GM12878 (cell line): ENCODE data around the gene WASF1.

Experiments used
- CBX5 ChIP-seq: sonication (generic); IDR thresholded peaks from 2 replicates; pipeline ENCODE4 v1.6.1; 2016; ENCODE audit warnings: low read depth, moderate library complexity, mild to moderate bottlenecking, inconsistent platforms
- CEBPB ChIP-seq, 2 experiments: fragments of 150-350 bp in 1 of 2; IDR thresholded peaks; 2 replicates each; pipeline ENCODE4 v1.6.1; 2012 to 2014; ENCODE audit warnings: low read depth in 2 of 2, low read length in 2 of 2, borderline replicate concordance in 1 of 2, inconsistent platforms in 1 of 2
- EP300 ChIP-seq, 2 experiments: fragments of 150-350 bp in 1 of 2; IDR thresholded peaks; 2 replicates each; pipeline ENCODE4 v1.6.1; 2011 to 2012; ENCODE audit warnings: low read depth in 2 of 2, low read length in 2 of 2, borderline replicate concordance in 1 of 2, improper control_type of control experiment in 1 of 2, inconsistent platforms in 1 of 2; ENCODE audit not compliant: control insufficient read depth in 1 of 2
- FOS ChIP-seq: IDR thresholded peaks from 3 replicates; pipeline ENCODE4 v1.6.1; 2011; ENCODE audit warnings: borderline replicate concordance; ENCODE audit not compliant: insufficient read length; ENCODE audit errors: extremely low read depth
- HCFC1 ChIP-seq: fragments of 150-350 bp; IDR thresholded peaks from 2 replicates; pipeline ENCODE4 v1.6.1; 2014; ENCODE audit warnings: low read length
- IRF3 ChIP-seq: fragments of 450-650 bp; IDR thresholded peaks from 2 replicates; pipeline ENCODE4 v1.6.1; 2014; ENCODE audit warnings: mild to moderate bottlenecking
- JUND ChIP-seq: IDR thresholded peaks from 2 replicates; pipeline ENCODE4 v1.6.1; 2012; ENCODE audit warnings: low read depth, mild to moderate bottlenecking, low read length, improper control_type of control experiment, moderate library complexity
- MAX ChIP-seq: IDR thresholded peaks from 2 replicates; pipeline ENCODE4 v1.6.1; 2012; ENCODE audit warnings: low read depth, low read length, improper control_type of control experiment
- SRF ChIP-seq, 2 experiments: IDR thresholded peaks; 2 replicates each; pipeline ENCODE4 v1.6.1; 2011; ENCODE audit warnings: low read depth in 2 of 2, low read length in 2 of 2, mild to moderate bottlenecking in 1 of 2, moderate library complexity in 1 of 2
- USF2 ChIP-seq: IDR thresholded peaks from 2 replicates; pipeline ENCODE4 v1.6.1; 2011; ENCODE audit warnings: low read depth, low read length, improper control_type of control experiment, borderline replicate concordance
- YY1 ChIP-seq: IDR thresholded peaks from 2 replicates; pipeline ENCODE4 v1.6.1; 2011; ENCODE audit warnings: low read depth, mild to moderate bottlenecking, low read length
- TF ChIP-seq, protein P1 (sequence below): fragments of 450-650 bp; IDR thresholded peaks from 2 replicates; pipeline ENCODE4 v1.6.1; 2018; ENCODE audit warnings: mild to moderate bottlenecking, low read depth, moderate library complexity; ENCODE audit not compliant: partially characterized antibody
- TF ChIP-seq, protein P2 (sequence below): fragments of 450-650 bp; IDR thresholded peaks from 2 replicates; pipeline ENCODE4 v1.6.1; 2017; ENCODE audit warnings: mild to moderate bottlenecking, moderate library complexity
- TF ChIP-seq, protein P3 (sequence below), 3 experiments: IDR thresholded peaks in 2 of 3; conservative IDR thresholded peaks in 1 of 3; 2 replicates each; pipeline ENCODE4 v1.5.1; 2011; ENCODE audit warnings: low read depth in 3 of 3, low read length in 3 of 3, mild to moderate bottlenecking in 3 of 3, control low read depth in 2 of 3, moderate library complexity in 2 of 3, inconsistent platforms in 1 of 3, mixed read lengths in 1 of 3; ENCODE audit not compliant: control insufficient read depth in 2 of 3, insufficient read depth in 1 of 3; ENCODE audit errors: extremely low read depth in 1 of 3

GRCh38 chr6:110207652-110208051, 28.2 kb upstream of the WASF1 start:
- TF ChIP-seq SRF (IDR thresholded peaks at IDR 0.05; ENCODE audit: low read depth in 2 of 2, low read length in 2 of 2) = no peak
- no peak for TF ChIP-seq CBX5
- TF ChIP-seq, protein P1, sequence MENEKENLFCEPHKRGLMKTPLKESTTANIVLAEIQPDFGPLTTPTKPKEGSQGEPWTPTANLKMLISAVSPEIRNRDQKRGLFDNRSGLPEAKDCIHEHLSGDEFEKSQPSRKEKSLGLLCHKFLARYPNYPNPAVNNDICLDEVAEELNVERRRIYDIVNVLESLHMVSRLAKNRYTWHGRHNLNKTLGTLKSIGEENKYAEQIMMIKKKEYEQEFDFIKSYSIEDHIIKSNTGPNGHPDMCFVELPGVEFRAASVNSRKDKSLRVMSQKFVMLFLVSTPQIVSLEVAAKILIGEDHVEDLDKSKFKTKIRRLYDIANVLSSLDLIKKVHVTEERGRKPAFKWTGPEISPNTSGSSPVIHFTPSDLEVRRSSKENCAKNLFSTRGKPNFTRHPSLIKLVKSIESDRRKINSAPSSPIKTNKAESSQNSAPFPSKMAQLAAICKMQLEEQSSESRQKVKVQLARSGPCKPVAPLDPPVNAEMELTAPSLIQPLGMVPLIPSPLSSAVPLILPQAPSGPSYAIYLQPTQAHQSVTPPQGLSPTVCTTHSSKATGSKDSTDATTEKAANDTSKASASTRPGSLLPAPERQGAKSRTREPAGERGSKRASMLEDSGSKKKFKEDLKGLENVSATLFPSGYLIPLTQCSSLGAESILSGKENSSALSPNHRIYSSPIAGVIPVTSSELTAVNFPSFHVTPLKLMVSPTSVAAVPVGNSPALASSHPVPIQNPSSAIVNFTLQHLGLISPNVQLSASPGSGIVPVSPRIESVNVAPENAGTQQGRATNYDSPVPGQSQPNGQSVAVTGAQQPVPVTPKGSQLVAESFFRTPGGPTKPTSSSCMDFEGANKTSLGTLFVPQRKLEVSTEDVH = no peak
- no peak for TF ChIP-seq EP300 (IDR thresholded peaks at IDR 0.05; ENCODE audit: borderline replicate concordance in 1 of 2, control insufficient read depth in 1 of 2, low read depth in 2 of 2, low read length in 2 of 2)
- TF ChIP-seq YY1 = no peak
- TF ChIP-seq, protein P2, sequence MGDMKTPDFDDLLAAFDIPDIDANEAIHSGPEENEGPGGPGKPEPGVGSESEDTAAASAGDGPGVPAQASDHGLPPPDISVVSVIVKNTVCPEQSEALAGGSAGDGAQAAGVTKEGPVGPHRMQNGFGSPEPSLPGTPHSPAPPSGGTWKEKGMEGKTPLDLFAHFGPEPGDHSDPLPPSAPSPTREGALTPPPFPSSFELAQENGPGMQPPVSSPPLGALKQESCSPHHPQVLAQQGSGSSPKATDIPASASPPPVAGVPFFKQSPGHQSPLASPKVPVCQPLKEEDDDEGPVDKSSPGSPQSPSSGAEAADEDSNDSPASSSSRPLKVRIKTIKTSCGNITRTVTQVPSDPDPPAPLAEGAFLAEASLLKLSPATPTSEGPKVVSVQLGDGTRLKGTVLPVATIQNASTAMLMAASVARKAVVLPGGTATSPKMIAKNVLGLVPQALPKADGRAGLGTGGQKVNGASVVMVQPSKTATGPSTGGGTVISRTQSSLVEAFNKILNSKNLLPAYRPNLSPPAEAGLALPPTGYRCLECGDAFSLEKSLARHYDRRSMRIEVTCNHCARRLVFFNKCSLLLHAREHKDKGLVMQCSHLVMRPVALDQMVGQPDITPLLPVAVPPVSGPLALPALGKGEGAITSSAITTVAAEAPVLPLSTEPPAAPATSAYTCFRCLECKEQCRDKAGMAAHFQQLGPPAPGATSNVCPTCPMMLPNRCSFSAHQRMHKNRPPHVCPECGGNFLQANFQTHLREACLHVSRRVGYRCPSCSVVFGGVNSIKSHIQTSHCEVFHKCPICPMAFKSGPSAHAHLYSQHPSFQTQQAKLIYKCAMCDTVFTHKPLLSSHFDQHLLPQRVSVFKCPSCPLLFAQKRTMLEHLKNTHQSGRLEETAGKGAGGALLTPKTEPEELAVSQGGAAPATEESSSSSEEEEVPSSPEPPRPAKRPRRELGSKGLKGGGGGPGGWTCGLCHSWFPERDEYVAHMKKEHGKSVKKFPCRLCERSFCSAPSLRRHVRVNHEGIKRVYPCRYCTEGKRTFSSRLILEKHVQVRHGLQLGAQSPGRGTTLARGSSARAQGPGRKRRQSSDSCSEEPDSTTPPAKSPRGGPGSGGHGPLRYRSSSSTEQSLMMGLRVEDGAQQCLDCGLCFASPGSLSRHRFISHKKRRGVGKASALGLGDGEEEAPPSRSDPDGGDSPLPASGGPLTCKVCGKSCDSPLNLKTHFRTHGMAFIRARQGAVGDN = no peak
- TF ChIP-seq USF2 = no peak
- no peak for TF ChIP-seq MAX
- TF ChIP-seq HCFC1 = no peak
- TF ChIP-seq, protein P3, sequence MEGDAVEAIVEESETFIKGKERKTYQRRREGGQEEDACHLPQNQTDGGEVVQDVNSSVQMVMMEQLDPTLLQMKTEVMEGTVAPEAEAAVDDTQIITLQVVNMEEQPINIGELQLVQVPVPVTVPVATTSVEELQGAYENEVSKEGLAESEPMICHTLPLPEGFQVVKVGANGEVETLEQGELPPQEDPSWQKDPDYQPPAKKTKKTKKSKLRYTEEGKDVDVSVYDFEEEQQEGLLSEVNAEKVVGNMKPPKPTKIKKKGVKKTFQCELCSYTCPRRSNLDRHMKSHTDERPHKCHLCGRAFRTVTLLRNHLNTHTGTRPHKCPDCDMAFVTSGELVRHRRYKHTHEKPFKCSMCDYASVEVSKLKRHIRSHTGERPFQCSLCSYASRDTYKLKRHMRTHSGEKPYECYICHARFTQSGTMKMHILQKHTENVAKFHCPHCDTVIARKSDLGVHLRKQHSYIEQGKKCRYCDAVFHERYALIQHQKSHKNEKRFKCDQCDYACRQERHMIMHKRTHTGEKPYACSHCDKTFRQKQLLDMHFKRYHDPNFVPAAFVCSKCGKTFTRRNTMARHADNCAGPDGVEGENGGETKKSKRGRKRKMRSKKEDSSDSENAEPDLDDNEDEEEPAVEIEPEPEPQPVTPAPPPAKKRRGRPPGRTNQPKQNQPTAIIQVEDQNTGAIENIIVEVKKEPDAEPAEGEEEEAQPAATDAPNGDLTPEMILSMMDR (IDR thresholded peaks at IDR 0.05 in 2 of 3, conservative IDR thresholded peaks at IDR 0.05 in 1 of 3; ENCODE audit: control insufficient read depth in 2 of 3, extremely low read depth in 1 of 3, insufficient read depth in 1 of 3, low read depth in 3 of 3, low read length in 3 of 3) = no peak
- no peak for TF ChIP-seq IRF3
- no peak for TF ChIP-seq JUND
- TF ChIP-seq CEBPB (IDR thresholded peaks at IDR 0.05; ENCODE audit: borderline replicate concordance in 1 of 2, low read depth in 2 of 2, low read length in 2 of 2) = no peak
- no peak for TF ChIP-seq FOS
